Brain microvascular endothelial cell (primary cell): ENCODE data around the gene SRP72.
A peak's percentile ranks its signal among the peaks of the same experiment; 100 is the strongest.
"Not testable (repeated sequence)": the region's sequence is repeated elsewhere in the genome, so short reads cannot be mapped to it uniquely, and the experiment has no call there.

Source experiments
- DNase-seq: peaks from one replicate; pipeline ENCODE4 v3.0.0-alpha.2; 2020
- H3K27ac ChIP-seq: fragments of 250-450 bp; sonication (Bioruptor Pico); 2 replicates; pipeline ENCODE4 v1.5.1; 2020; ENCODE audit warnings: mild to moderate bottlenecking, moderate library complexity
- H3K27me3 ChIP-seq: fragments of 250-450 bp; sonication (Bioruptor Pico); replicated peaks from 2 replicates; pipeline ENCODE4 v1.5.1; 2020; ENCODE audit warnings: mild to moderate bottlenecking
- H3K36me3 ChIP-seq: fragments of 250-450 bp; sonication (Bioruptor Pico); replicated peaks from 2 replicates; pipeline ENCODE4 v1.5.1; 2020; ENCODE audit warnings: mild to moderate bottlenecking
- H3K4me3 ChIP-seq: 2 replicates; pipeline ENCODE4 v1.5.1; 2011; ENCODE audit warnings: low read depth, mild to moderate bottlenecking, control low read depth, low read length, moderate library complexity
- in situ Hi-C: cut with HindIII; loops from 2 replicates; pipeline ENCODE4 v1.10.0; 2017; ENCODE audit warnings: low sequenced_read_pairs, low pct_ligation_motif_present
- TF ChIP-seq, protein P1 (sequence below): IDR thresholded peaks from 2 replicates; pipeline ENCODE4 v1.5.1; 2011; ENCODE audit warnings: low read depth, mild to moderate bottlenecking, moderate library complexity, low read length, control low read depth, inconsistent platforms; ENCODE audit errors: missing control alignments

The SRP72 gene

DNA sequence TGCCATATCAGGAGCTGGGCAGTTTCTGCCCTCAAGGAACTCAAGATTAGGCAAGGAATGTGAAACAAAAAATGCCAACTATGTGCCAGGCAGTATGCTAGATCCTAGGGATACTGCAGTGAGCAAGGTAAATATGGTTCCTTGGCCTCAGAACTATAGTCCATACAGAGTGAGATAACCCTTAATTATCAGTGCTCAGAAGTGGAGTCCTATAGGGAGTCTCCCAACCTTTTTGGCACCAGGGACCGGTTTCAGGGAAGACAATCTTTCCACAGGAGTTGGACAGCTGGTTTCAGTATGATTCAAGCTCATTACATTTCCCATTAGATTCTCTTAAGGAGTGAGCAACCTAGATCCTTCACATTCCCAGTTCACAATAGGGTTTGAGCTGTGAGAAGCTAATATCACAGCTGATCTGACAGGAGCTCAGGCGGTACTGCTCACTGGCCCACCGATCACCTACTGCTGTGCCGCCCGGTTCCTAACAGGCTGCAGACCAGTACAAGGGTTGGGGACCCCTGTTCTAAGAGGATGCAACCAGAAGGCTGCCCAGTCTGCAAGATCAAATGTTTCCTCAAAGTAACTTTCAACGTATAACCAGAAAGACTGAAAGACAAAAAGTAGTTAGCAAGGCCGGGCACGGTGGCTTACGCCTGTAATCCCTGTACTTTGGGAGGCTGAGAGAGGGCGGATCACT, 1.7 kb upstream of the SRP72 start:
- in situ Hi-C loops, result no loop called here
- Histone ChIP-seq H3K27ac (peak overlapping the region; percentile 42), H3K36me3 (peaks cover 16% of the 10 kb centered on the region), H3K4me3 (peak overlapping the region; percentile 89), H3K27me3 (no peaks in the 10 kb centered on the region)
- DNase-seq, result no peak
- TF ChIP-seq, protein P1, sequence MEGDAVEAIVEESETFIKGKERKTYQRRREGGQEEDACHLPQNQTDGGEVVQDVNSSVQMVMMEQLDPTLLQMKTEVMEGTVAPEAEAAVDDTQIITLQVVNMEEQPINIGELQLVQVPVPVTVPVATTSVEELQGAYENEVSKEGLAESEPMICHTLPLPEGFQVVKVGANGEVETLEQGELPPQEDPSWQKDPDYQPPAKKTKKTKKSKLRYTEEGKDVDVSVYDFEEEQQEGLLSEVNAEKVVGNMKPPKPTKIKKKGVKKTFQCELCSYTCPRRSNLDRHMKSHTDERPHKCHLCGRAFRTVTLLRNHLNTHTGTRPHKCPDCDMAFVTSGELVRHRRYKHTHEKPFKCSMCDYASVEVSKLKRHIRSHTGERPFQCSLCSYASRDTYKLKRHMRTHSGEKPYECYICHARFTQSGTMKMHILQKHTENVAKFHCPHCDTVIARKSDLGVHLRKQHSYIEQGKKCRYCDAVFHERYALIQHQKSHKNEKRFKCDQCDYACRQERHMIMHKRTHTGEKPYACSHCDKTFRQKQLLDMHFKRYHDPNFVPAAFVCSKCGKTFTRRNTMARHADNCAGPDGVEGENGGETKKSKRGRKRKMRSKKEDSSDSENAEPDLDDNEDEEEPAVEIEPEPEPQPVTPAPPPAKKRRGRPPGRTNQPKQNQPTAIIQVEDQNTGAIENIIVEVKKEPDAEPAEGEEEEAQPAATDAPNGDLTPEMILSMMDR, result no peak

DNA sequence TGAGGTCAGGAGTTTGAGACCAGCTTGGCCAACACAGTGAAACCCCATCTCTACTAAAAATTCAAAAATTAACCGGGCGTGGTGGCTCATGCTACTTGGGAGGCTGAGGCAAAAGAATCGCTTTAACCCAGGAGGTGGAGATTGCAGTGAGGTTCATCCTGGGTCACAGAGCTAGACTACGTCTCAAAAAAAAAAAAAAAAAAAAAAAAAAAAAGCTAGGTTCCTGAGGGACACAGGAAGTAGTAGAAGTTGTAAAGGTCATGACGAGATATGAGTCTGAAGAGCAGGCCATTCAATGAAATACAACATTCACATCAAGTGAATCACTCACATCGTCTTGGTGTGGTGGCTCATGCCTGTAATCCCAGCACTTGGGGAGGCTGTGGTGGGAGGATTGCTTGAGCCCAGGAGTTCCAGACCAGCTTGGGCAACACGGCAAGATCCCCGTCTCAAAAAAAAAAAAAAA, 1.1 kb upstream of the SRP72 start:
- H3K27ac ChIP-seq, result peak overlapping the region; percentile 89

DNA sequence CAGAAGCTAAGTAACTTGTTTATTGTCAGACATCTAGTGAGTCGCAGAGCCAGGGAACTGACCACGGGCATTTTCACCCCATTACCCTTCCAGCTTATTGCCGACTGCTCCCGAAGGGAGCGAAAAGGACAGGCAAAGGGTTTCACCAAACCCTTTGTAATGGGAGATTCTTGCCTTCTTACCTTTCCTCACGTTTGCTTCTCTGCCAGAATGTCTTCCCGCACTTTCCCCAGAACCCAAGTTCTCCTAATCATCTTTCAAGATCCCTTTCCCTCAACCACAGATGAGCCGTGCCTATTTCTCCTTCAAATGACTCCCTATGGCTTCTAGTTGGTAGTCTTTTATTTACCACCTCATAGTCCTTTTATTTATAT, 520 bp upstream of the SRP72 start:
- no peaks in the 10 kb centered on the region for H3K27me3 ChIP-seq
- H3K27ac ChIP-seq, result peak overlapping the region; percentile 89
- TF ChIP-seq, protein P1, result no peak
- no peak for DNase-seq
- in situ Hi-C loops, result no loop called here
- H3K36me3 ChIP-seq, result peaks cover 15% of the 10 kb centered on the region
- peak overlapping the region; percentile 89 for H3K4me3 ChIP-seq

More for the DNA sequence above, 1.1 kb upstream of the SRP72 start:
- H3K27me3 ChIP-seq, in situ Hi-C loops: not testable (repeated sequence)
- DNase-seq, result peak; percentile 67
- H3K36me3 ChIP-seq, result peaks cover 14% of the 10 kb centered on the region
- H3K4me3 ChIP-seq, result peak overlapping the region; percentile 89

GRCh38 chr4:56468097-56468422, 643 bp downstream of the SRP72 start:
- Histone ChIP-seq H3K4me3 (peak overlapping the region; percentile 89), H3K36me3 (peaks cover 16% of the 10 kb centered on the region), H3K27ac (peak overlapping the region; percentile 89), H3K27me3 (no peaks in the 10 kb centered on the region)
- in situ Hi-C loops, result no loop called here
- TF ChIP-seq, protein P1, result no peak
- peak; percentile 32 for DNase-seq

GRCh38 chr4:56469489-56470210, 2.2 kb downstream of the SRP72 start:
- Histone ChIP-seq H3K27ac (no peak overlapping the region), H3K27me3 (no peaks in the 10 kb centered on the region), H3K4me3 (no peak overlapping the region), H3K36me3 (peaks cover 31% of the 10 kb centered on the region)
- in situ Hi-C loops, result no loop called here
- TF ChIP-seq, protein P1, result no peak
- DNase-seq, result no peak

DNA sequence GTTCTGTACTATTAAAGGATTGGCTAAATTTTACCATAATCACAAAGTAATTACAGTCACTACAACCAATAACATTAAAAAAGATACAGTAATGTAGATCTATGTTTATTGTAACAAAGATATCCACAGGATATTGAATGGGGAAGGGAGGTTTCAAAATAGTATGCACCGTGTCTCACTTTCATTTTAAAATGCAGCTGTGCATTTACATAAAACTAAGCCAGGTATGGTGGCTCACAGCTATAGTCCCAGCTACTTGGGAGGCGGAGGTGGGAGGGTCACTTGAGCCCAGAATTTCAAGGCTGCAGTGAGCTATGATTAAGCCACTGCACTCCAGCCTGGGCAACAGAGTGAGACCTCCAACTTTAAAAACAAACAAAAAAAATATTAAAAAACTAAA, 8.5 kb downstream of the SRP72 start:
- Histone ChIP-seq H3K27ac (no peak overlapping the region), H3K27me3 (no peaks in the 10 kb centered on the region), H3K4me3 (no peak overlapping the region), H3K36me3 (peaks cover 71% of the 10 kb centered on the region)
- TF ChIP-seq, protein P1, result no peak
- in situ Hi-C loops, result no loop called here
- no peak for DNase-seq
